Right lobe of liver (tissue), 4 donors: ENCODE data around the gene SRPK2.

Experiments used
- POLR2A ChIP-seq: fragments of 450-650 bp; IDR thresholded peaks from one replicate; pipeline ENCODE4 v1.6.1; 2017; ENCODE audit warnings: antibody characterized with exemption, mild to moderate bottlenecking
- TF ChIP-seq, protein P1 (sequence below), 4 donors: fragments of 200-600 bp in 3 of 4; fragments of 450-650 bp in 1 of 4; IDR thresholded peaks; one replicate each; pipeline versions ENCODE4 v1.5.1 to v1.8.0; 2016 to 2022; ENCODE audit warnings: antibody characterized with exemption in 4 of 4, mild to moderate bottlenecking in 2 of 4
- donor health status: DM: no; HTN: no; CAD: no.
- donor health status: DM: no; HTN: no; CAD: no.
- donor health status: DM: no; HTN: yes; CAD: no.

DNA sequence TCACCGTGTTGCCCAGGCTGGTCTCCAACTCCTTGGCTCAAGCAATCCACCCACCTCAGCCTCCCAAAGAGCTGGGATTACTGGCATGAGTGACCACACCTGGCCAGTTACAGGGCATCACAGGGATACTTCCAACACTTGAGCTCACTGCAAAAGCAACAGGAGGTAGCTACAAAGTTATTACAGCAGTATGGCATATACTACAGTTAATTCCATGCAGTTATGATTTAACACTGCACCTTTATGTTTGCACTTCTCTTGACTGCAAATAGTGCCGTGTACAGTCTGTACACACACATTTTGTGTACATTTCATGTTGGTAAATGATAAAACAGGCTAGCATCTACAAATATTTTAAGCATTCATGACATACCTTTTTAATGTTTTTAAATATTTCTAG lies 21.3 kb downstream of the SRPK2 start:
- TF ChIP-seq, protein P1, sequence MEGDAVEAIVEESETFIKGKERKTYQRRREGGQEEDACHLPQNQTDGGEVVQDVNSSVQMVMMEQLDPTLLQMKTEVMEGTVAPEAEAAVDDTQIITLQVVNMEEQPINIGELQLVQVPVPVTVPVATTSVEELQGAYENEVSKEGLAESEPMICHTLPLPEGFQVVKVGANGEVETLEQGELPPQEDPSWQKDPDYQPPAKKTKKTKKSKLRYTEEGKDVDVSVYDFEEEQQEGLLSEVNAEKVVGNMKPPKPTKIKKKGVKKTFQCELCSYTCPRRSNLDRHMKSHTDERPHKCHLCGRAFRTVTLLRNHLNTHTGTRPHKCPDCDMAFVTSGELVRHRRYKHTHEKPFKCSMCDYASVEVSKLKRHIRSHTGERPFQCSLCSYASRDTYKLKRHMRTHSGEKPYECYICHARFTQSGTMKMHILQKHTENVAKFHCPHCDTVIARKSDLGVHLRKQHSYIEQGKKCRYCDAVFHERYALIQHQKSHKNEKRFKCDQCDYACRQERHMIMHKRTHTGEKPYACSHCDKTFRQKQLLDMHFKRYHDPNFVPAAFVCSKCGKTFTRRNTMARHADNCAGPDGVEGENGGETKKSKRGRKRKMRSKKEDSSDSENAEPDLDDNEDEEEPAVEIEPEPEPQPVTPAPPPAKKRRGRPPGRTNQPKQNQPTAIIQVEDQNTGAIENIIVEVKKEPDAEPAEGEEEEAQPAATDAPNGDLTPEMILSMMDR (IDR thresholded peaks at IDR 0.05) = no peak
- no peak for TF ChIP-seq POLR2A
